Breast epithelium (tissue), 4 donors: ENCODE results near the gene GLI3. TPM values are rescaled to one million over a fixed set of nuclear protein-coding genes. Genes with fewer than 3 reads are reported as not detected.

ENCODE experiments used
- DNase-seq, 2 donors: peaks; one replicate each; pipeline ENCODE4 v3.0.0-alpha.2; 2019; ENCODE audit warnings: low spot score in 2 of 2
- H3K27ac ChIP-seq, 2 donors: fragments of 200-600 bp; sonication (generic) in 1 of 2; one replicate each; pipeline ENCODE4 v1.5.1; 2016 to 2019; ENCODE audit warnings: mild to moderate bottlenecking in 1 of 2
- H3K27me3 ChIP-seq, 2 donors: fragments of 200-600 bp; sonication (generic) in 1 of 2; one replicate each; pipeline versions ENCODE4 v1.5.1 to v1.6.0; 2017 to 2019; ENCODE audit warnings: control low read depth in 1 of 2, mild to moderate bottlenecking in 1 of 2
- H3K36me3 ChIP-seq: fragments of 200-600 bp; one replicate; pipeline ENCODE4 v1.5.1; 2019
- H3K4me1 ChIP-seq, 2 donors: fragments of 200-600 bp; sonication (generic); one replicate each; pipeline ENCODE4 v1.5.1; 2016 to 2019; ENCODE audit warnings: control low read depth in 1 of 2
- H3K4me3 ChIP-seq, 3 donors: fragments of 200-600 bp; sonication (generic); 1 replicate in 2 of 3; 2 replicates in 1 of 3; pipeline ENCODE4 v1.5.1; 2016 to 2019; ENCODE audit warnings: mild to moderate bottlenecking in 3 of 3, moderate library complexity in 2 of 3
- H3K9me3 ChIP-seq, 2 donors: fragments of 200-600 bp; sonication (generic) in 1 of 2; one replicate each; pipeline ENCODE4 v1.5.1; 2016 to 2019; ENCODE audit warnings: control low read depth in 1 of 2
- POLR2A ChIP-seq: fragments of 450-650 bp; IDR thresholded peaks from one replicate; pipeline ENCODE4 v1.6.1; 2016; ENCODE audit warnings: antibody characterized with exemption, mild to moderate bottlenecking, moderate library complexity
- POLR2AphosphoS5 ChIP-seq, 3 donors: sonication (generic); formaldehyde crosslinking; IDR thresholded peaks; one replicate each; pipeline ENCODE4 v1.6.1; 2017; ENCODE audit warnings: antibody characterized with exemption in 3 of 3
- intact Hi-C: fragments of 100-400 bp; cut with DNase I; formaldehyde crosslinking; loops from one replicate; pipeline ENCODE4 v1.15.1; 2023; ENCODE audit warnings: low total_unique reads
- total RNA-seq, 3 donors: library from RNA; depleted of rRNA; stranded (reverse); fragments of >200 nt; gene quantifications; one replicate each; pipeline ENCODE4 v1.1.0, GENCODE V29; 2016
- TF ChIP-seq, protein P1 (sequence below), 3 donors: fragments of 450-650 bp; IDR thresholded peaks; one replicate each; pipeline ENCODE4 v1.5.1; 2016 to 2017; ENCODE audit warnings: antibody characterized with exemption in 3 of 3, mild to moderate bottlenecking in 3 of 3, moderate library complexity in 3 of 3

Gene GLI3
- total RNA-seq, 3 donors from 2014 or later = 10.2 to 29.9 (median 22.6) TPM

DNA sequence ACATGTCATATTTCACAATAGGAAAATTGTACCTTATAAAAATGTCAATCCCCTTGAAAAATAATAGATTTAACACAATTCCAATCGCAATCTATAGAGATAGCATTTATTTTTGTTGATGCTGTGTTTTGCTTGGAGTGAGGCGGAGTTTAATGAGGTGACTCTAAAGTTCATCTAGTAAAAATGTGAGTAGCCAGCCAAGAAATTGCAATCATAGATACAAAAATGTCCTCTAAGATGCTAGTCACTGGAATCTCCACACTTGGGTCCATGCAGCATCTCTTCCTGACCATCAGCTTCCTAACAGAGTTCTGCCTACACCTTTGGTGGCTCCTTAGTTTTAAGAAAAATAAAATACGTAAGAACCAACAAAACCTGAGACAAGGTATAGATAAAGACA is 44.9 kb downstream of the GLI3 start:
- intact Hi-C loops = no loop called here
- TF ChIP-seq, protein P1, sequence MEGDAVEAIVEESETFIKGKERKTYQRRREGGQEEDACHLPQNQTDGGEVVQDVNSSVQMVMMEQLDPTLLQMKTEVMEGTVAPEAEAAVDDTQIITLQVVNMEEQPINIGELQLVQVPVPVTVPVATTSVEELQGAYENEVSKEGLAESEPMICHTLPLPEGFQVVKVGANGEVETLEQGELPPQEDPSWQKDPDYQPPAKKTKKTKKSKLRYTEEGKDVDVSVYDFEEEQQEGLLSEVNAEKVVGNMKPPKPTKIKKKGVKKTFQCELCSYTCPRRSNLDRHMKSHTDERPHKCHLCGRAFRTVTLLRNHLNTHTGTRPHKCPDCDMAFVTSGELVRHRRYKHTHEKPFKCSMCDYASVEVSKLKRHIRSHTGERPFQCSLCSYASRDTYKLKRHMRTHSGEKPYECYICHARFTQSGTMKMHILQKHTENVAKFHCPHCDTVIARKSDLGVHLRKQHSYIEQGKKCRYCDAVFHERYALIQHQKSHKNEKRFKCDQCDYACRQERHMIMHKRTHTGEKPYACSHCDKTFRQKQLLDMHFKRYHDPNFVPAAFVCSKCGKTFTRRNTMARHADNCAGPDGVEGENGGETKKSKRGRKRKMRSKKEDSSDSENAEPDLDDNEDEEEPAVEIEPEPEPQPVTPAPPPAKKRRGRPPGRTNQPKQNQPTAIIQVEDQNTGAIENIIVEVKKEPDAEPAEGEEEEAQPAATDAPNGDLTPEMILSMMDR (IDR thresholded peaks at IDR 0.05) = no peak
- DNase-seq = no peak
- no peaks in the 10 kb centered on the region for H3K27me3 ChIP-seq
- H3K4me1 ChIP-seq = peaks cover 0 to 4% of the 10 kb centered on the region in 2 donors
- H3K36me3 ChIP-seq = no peaks in the 10 kb centered on the region
- no peak overlapping the region for H3K4me3 ChIP-seq
- peak overlapping the region in 1 of 2 donors; percentile 33 for H3K27ac ChIP-seq
- H3K9me3 ChIP-seq = no peaks in the 10 kb centered on the region

DNA sequence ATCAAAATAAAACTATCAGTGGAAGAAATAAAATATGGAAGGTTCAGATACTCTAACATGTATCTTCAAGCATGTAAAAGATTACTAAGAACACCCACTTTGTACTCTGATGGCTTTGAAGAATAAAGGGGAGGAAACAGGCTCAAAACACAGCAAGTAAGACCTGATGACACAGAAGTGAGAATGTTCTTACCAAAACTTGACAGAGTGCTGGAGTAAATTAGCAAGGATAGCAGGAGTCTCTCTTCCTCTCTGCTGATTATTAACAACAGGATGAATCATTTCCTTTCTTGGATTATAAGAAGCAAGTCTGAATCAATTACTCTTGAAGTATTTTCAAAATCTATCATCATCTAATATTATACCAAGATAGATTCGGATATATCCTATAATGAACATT is 47.5 kb downstream of the GLI3 start:
- TF ChIP-seq POLR2AphosphoS5 (IDR thresholded peaks at IDR 0.05) = no peak
- no peak for TF ChIP-seq POLR2A
- TF ChIP-seq, protein P1 (IDR thresholded peaks at IDR 0.05) = no peak
- H3K4me3 ChIP-seq = no peak overlapping the region
- H3K4me1 ChIP-seq = peaks cover 0 to 4% of the 10 kb centered on the region in 2 donors
- intact Hi-C loops = no loop called here
- H3K36me3 ChIP-seq = no peaks in the 10 kb centered on the region
- H3K27ac ChIP-seq = peak overlapping the region in 1 of 2 donors; percentile 6
- no peaks in the 10 kb centered on the region for H3K27me3 ChIP-seq
- H3K9me3 ChIP-seq = no peaks in the 10 kb centered on the region
- no peak for DNase-seq

DNA sequence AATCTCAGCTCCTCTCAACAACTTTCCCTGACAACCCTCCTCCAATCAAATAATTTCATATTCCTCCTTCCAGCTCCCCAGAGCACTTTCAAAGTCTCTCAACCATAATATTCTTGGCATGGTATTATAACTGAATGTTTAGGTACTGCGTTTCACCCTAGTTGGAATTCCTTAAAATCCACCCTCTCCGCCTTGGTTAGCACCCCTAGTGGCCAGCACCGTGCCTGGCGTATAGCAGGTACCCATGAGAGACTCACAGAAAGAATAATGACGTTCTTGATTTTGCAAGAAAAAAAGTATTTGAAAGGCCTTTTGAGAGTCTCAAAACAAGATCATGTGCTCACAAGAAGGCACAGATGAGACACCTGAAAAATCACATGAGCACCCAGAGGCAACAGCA is 50.9 kb downstream of the GLI3 start:
- Histone ChIP-seq H3K9me3 (no peaks in the 10 kb centered on the region), H3K4me3 (no peak overlapping the region), H3K4me1 (no peaks in the 10 kb centered on the region), H3K27me3 (no peaks in the 10 kb centered on the region), H3K27ac (peak overlapping the region in 1 of 2 donors; percentile 19), H3K36me3 (no peaks in the 10 kb centered on the region)
- DNase-seq = no peak
- intact Hi-C loops = no loop called here
- TF ChIP-seq, protein P1 (IDR thresholded peaks at IDR 0.05) = no peak
- TF ChIP-seq POLR2AphosphoS5 (IDR thresholded peaks at IDR 0.05) (no peak), POLR2A (no peak)

DNA sequence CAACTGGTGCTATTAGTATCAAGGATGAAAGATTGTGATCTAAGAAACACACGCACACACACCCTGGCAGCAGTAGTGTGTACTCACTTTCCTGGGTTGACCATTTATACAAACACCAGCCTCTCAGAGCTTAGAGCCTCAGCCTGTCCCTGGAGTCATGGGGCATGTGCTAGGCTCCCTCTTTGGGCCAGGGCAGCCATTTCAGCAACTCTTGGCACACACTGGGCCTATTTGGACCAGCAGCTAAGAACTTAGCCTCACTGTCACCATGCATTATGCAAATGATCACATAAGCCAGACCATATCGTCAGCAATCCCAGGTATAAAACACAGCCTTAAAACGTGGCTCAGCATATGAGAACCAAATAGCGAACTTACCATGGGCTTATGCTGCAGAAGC is 51.3 kb downstream of the GLI3 start:
- TF ChIP-seq POLR2AphosphoS5 (IDR thresholded peaks at IDR 0.05) (no peak), POLR2A (no peak)
- TF ChIP-seq, protein P1 (IDR thresholded peaks at IDR 0.05) = no peak

DNA sequence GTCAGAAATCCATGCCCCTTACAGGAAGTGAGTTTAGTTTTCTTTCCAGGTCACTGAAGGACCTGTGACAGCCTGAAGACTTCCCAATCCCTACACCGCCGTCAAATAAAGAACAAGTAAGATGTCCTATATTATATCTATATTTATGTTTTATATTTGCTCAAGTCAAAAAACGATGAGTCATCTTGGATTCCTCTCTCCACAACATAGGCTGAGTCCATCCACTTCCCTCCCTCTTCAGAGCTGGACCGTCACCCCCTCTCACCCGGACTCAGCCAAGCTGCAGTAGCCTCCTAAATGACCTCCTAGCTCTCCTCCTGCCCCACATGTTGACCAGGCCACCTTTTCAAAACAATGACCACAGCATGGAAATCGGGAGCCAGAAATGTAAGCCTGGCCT is 53.5 kb downstream of the GLI3 start:
- H3K36me3 ChIP-seq = no peaks in the 10 kb centered on the region
- intact Hi-C loops = no loop called here
- peaks cover 0 to 3% of the 10 kb centered on the region in 2 donors for H3K4me1 ChIP-seq
- no peak for DNase-seq
- no peaks in the 10 kb centered on the region for H3K9me3 ChIP-seq
- no peaks in the 10 kb centered on the region for H3K27me3 ChIP-seq
- no peak overlapping the region for H3K4me3 ChIP-seq
- TF ChIP-seq POLR2AphosphoS5 (IDR thresholded peaks at IDR 0.05) (no peak), POLR2A (no peak)
- TF ChIP-seq, protein P1 (IDR thresholded peaks at IDR 0.05) = no peak
- peak overlapping the region in 1 of 2 donors; percentile 48 for H3K27ac ChIP-seq

More for the DNA sequence above, 51.3 kb downstream of the GLI3 start:
- H3K9me3 ChIP-seq = no peaks in the 10 kb centered on the region
- H3K4me3 ChIP-seq = no peak overlapping the region
- DNase-seq = no peak
- no peaks in the 10 kb centered on the region for H3K27me3 ChIP-seq
- H3K4me1 ChIP-seq = no peaks in the 10 kb centered on the region
- H3K36me3 ChIP-seq = no peaks in the 10 kb centered on the region
- peak overlapping the region in 1 of 2 donors; percentile 6 for H3K27ac ChIP-seq
- intact Hi-C loops = no loop called here
